ENCODE measurements around the gene IRF9. TPM values are rescaled to one million over a fixed set of nuclear protein-coding genes. Genes with fewer than 3 reads are reported as not detected.
A peak's percentile ranks its signal among the peaks of the same experiment; 100 is the strongest.

IRF9 gene
- total and polyA plus RNA-seq, 2 of the 4 experiments (the other 2 are of a cell fraction): 25.6 to 34.6 TPM

GRCh38 chr14:24179961-24180796 lies 19.1 kb downstream of the IRF9 start:
- Histone ChIP-seq H3K79me1 (ENCODE audit: low read depth in 1 of 2, low read length in 2 of 2) (peaks cover 0 to 5% of the 10 kb centered on the region in 2 experiments; a peak in 1 of 4 replicates), H2AK9ac (replicated peaks; ENCODE audit: low read depth, low read length, poor library complexity) (peak overlapping the region; percentile 79), H3K23ac (ENCODE audit: low read depth, low read length) (no peak overlapping the region), H4K91ac (ENCODE audit: insufficient read depth, low read depth, low read length) (no peak overlapping the region), H2AK5ac (ENCODE audit: low read depth, low read length) (0 out of 2 replicates have a peak overlapping the region, but pooled peaks have one; percentile 3), H3K4me2 (ENCODE audit: low read depth, low read length) (no peak overlapping the region), H3K18ac (ENCODE audit: low read depth, low read length) (no peak overlapping the region), H3K4ac (ENCODE audit: low read depth, low read length) (no peak overlapping the region), H3K9ac (ENCODE audit: low read depth, low read length) (no peak overlapping the region), H3K4me3 (ENCODE audit: insufficient read depth, low read depth, low read length) (no peak overlapping the region), H3K4me1 (ENCODE audit: control insufficient read depth, insufficient read depth, low read length) (peaks cover 2% of the 10 kb centered on the region; the same call in 1 of the 2 replicates), H2BK120ac (ENCODE audit: low read depth, low read length) (no peak overlapping the region), H3K9me3 (ENCODE audit: control insufficient read depth, insufficient read depth, low read length) (no peaks in the 10 kb centered on the region), H3K36me3 (ENCODE audit: control insufficient read depth, insufficient read depth, low read length) (peaks cover 74% of the 10 kb centered on the region), H4K8ac (ENCODE audit: low read depth in 2 of 2, low read length in 2 of 2) (no peak overlapping the region), H2BK15ac (ENCODE audit: low read depth, low read length) (no peak overlapping the region), H4K5ac (ENCODE audit: low read depth, low read length) (no peak overlapping the region), H3K14ac (replicated peaks; ENCODE audit: low read depth, low read length) (no peak overlapping the region), H3K56ac (ENCODE audit: extremely low read depth, insufficient read depth, low read length) (no peak overlapping the region), H4K20me1 (ENCODE audit: insufficient read depth, low read length) (no peaks in the 10 kb centered on the region), H3K27ac (ENCODE audit: insufficient read depth, low read length) (peak overlapping the region; percentile 34; the same call in 1 of the 2 replicates), H2AFZ (replicated peaks; ENCODE audit: low read length, poor library complexity) (peak overlapping the region; percentile 46), H2BK20ac (ENCODE audit: low read depth, low read length) (no peak overlapping the region), H2BK5ac (ENCODE audit: low read depth, low read length, poor library complexity, severe bottlenecking) (no peak overlapping the region), H3K27me3 (ENCODE audit: control insufficient read depth, insufficient read depth, low read length) (no peaks in the 10 kb centered on the region), H3K9me1 (ENCODE audit: insufficient read depth, low read length) (no peaks in the 10 kb centered on the region)
- DNase-seq: peak; percentile 90
- no TSS peak for BruUV-seq (replicated peaks)
- dilution Hi-C loops (cut with HindIII; ENCODE audit: low sequenced_read_pairs, unreplicated experiment): no loop called here
- intact Hi-C loops (cut with micrococcal nuclease): no loop called here
- POLR2A ChIA-PET (ENCODE audit: unreplicated experiment): interaction anchor here (0.6 kb wide), 1 partner anchor 9 kb away, joined by 3 read pairs; no protein-coding TSS in a partner anchor
- peak; percentile 81 for ATAC-seq (ENCODE audit: low read depth)
- in situ Hi-C loops (cut with MboI; ENCODE audit: low sequenced_read_pairs): no loop called here
- WGBS, 2 experiments (ENCODE audit: extremely low coverage in 2 of 2, insufficient read length in 1 of 2): 91% methylated on average over 6 of the region's 18 CpGs; no CpG with 5 or more reads in 1 of the 2 experiments
- TF ChIP-seq SMC3 (IDR thresholded peaks at IDR 0.05; ENCODE audit: low read depth, low read length) (no peak), RAD21 (IDR thresholded peaks at IDR 0.05; ENCODE audit: low read length) (no peak)
- CTCF ChIA-PET: interaction anchor here (0.5 to 1.1 kb wide), 2 partner anchors 11 to 1153 kb away, joined by 4 to 5 read pairs; no protein-coding TSS in a partner anchor

Measured in IMR-90 (cell line).